HG03066 (cell line): Measurements from ENCODE around the gene PACC1.
"Not testable (repeated sequence)": the region's sequence is repeated elsewhere in the genome, so short reads cannot be mapped to it uniquely, and the experiment has no call there.

Experiments
- ATAC-seq: cut with Tn5 transposase; IDR thresholded peaks from one replicate; pipeline ENCODE4 v1.9.1; 2021; ENCODE audit warnings: low read depth; ENCODE audit not compliant: unreplicated experiment

Gene PACC1

GRCh38 chr1:212401042-212401441 is 13.6 kb downstream of the PACC1 start:
- ATAC-seq = no peak

GRCh38 chr1:212397171-212397570 is 17.5 kb downstream of the PACC1 start:
- ATAC-seq = no peak

- no peak for ATAC-seq
Measured at GRCh38 chr1:212396638-212397037, 18.0 kb downstream of the PACC1 start.

DNA sequence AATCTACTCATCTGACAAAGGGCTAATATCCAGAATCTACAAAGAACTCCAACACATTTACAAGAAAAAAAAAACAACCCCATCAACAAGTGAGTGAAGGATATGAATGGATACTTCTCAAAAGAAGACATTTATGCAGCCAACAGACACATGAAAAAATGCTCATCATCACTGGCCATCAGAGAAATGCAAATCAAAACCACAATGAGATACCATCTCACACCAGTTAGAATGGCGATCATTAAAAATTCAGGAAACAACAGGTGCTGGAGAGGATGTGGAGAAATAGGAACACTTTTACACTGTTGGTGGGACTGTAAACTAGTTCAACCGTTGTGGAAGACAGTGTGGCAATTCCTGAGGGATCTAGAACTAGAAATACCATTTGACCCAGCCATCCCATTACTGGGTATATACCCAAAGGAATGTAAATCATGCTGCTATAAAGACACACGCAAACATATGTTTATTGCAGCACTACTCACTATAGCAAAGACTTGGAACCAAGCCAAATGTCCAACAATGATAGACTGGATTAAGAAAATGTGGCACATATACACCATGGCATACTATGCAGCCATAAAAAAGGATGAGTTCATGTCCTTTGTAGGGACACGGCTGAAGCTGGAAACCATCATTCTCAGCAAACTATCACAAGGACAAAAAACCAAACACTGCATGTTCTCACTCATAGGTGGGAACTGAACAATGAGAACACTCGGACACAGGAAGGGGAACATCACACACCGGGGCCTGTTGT is 18.8 kb downstream of the PACC1 start:
- not testable (repeated sequence) for ATAC-seq

DNA sequence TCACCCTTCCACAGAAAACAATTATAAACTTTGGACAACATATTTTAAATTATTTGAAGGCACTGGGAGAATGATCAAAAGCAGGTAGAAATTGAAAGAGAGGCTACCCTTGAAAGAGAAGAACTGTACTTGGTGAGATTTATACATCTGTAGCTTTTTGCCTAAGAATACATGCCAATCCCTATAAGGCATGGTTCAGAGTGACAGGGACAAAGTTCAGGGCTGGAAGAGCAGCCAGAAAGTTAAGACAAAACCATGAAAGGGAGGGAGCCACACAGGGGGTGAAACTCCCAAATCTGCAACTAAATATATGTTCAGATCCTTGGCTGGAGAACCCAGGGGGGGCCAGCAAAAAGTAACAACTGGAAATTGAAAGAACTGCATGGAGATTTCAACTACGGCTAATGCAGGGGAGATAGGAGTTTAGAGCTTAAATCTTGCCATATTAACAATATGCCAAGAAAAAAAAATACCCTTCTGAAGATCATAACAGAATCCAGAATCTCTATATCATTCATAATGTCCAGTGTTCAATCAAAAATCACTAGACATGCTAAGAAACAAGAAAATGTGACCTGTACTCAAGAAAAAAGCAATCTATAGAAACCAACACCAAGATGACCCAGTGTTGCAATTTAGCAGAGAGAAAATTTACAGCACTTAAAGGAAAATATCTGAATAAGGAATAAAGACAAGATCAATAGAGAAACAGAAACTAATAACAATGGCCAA is 25.5 kb downstream of the PACC1 start:
- no peak for ATAC-seq

DNA sequence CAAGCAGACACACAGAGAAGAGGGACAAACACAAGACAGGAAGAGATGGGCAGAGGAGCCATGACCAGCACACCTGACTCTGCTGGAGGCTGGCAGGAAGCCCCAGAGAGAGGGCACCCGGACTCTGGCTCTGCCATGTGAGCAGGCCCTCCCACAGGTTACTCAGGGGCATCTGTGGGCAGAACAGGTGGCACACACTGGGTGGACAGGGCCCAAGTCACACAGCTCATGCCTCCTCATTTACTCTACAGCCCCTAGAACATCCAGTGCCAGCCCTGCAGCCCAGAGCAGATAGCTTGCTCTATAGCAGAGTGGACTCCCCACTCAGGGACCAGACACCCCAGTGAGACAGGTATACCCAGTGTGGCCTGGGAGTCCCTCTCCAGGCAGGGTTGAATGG is 28.7 kb downstream of the PACC1 start:
- no peak for ATAC-seq

GRCh38 chr1:212381397-212382035 is 33.2 kb downstream of the PACC1 start:
- ATAC-seq = no peak

DNA sequence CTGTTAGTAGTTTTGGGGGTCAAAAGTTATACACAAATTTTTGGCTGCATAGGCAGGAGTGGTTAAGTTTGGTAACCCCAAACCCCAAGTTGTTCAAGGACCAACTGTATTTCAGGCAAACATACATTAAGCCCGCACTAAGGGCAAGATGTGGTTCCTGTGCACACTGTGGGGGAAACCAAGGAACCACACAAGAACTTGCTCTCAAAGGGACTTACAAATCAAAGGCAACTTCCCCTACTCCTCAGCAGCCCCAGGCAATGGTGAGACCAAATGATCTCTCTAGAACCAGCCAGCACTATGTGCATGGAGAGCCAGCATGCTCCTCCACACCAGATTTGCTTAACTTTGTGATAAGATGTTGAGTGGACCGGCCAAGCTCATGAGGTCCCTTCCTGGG is 35.3 kb downstream of the PACC1 start:
- ATAC-seq = no peak

DNA sequence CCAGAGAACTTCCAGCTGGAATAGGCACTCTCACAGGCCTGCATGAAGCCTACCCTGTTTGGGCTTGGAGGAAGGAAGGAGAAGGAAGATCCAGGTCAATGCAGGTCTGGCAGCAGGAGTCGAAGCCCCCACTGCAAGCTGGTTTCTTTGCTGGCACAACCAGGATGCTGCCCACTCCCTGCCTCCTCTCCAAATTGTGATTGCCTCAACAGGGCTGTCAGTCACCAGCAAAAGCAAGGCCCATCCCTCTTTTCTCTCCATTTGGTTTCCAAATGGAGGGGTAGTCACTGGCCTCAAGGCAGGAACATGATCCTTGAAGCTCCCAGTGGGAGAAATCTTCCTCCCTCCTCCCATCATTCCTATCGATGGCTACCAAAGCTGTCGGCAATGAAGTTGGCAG is 37.0 kb downstream of the PACC1 start:
- no peak for ATAC-seq

- no peak for ATAC-seq
Measured at GRCh38 chr1:212375986-212376385, 38.7 kb downstream of the PACC1 start.

DNA sequence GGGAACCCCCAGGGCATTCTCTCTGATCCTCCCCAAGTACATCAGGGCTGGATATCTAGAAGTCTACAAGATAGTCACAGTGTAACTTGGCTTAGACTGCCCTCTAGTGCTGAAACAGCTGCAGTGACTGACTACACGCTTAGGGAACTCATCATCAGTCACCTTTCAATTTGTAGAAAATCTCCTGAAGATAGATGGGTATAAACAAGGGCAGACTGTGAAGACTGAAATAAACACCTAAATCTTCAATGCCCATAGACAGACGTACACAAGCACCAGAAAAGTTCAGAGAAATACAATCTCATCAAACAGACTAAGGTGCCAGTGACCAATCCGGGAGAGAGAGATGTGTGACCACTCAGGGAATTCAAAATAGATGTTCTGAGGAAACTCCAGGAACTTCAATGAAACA is 46.6 kb downstream of the PACC1 start:
- ATAC-seq = peak; percentile 65

- ATAC-seq = no peak
Measured at GRCh38 chr1:212367474-212368072, 47.1 kb downstream of the PACC1 start.

DNA sequence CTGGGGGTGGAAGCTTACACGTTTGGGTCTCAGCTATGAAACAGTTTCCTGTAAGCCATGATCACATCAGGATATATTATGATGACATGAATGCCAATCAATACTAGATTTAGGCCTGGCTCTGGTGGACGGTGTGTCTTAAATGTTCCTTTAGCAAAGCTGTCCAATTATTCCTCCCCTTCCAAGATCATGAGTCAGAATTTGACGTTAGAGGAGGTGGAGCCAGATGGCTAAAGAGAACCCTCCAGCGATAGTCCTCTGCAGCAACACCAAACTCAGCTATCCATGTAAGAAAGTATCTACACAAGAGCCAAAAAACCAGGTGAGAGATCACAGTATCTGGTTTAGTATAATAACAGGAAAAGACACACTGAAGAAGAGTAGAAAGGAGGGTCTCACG is 47.8 kb downstream of the PACC1 start:
- ATAC-seq = no peak

- no peak for ATAC-seq
Measured at GRCh38 chr1:212364985-212365384, 49.7 kb downstream of the PACC1 start.

DNA sequence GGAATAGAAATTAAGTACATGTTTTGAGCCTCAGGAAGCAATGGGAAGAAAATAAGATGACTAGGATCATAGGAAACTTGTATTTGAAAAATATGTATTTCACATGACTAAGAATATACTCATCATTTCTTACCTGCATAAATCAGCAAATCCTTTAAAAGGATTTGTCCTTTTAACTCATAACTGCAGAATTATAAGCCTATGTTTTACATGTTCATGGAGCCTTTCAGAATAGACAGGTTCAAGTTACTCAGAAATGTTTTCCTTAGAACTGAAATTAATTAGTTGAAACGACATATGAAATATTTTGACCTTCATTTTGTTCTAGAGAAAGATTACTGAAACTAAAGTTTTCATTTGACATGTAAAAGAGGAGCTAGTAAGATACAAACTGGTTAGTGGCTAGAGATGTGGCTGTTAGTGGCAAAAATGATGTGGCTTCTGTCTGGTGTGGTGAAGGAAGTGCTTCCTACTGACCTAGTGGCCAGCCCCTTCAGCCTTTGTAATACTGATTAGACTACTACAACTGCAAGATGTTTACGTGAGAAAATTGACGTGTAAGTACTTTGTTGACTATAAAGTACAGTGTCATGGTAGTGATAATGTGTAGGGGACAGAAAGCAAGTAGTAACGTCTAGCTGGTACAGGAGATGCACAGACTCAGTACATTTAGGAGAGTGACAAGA is 54.7 kb downstream of the PACC1 start:
- ATAC-seq = no peak

DNA sequence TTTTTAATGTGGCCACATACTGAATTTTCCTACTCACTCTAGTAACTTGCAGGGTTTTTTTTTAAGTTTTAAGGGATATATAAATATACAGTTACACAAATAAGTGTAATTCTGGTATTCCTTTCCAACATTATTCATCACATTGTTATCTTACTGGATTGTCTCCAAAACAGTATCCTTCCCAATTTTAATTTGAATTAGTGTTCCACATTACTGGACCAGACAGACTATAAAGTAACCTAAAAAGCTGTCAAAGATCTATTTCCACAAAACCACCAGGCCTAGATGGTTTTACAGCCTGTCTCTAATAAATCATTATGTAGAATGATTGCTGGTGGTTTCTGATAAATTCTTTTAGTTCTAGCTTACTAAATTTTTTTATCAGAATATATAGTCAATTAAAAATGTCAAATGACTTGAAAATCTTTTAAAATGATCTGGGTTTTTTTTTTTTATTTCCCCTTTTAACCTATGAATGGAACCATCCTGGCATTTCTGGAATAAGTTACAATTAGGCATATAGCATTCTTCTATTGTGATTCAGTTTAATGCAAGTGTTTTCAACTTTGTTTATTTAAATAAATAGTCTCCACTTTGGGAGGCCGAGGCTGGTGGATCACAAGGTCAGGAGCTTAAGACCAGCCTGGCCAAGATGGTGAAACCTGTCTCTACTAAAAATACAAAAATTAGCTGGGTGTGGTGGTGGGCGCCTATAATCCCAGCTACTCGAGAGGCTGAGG is 59.3 kb downstream of the PACC1 start:
- no peak for ATAC-seq

DNA sequence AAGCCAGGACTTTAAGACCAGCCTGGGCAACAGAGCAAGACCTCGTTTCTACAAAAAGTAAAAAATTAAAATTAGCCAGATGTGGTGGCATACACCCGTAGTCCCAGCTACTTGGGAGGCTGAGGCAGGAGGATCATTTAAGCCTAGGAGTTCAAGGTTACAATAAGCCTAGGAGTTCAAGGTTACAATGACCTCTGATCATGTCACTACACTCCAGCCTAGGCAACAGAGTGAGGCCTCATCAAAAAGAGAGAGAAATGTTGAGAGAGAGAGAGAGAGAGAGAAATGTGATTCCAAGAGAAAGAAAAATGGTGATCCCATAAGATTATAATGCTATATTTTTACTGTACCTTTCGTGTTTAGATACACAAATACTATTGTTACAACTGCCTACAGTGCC is 60.2 kb downstream of the PACC1 start:
- ATAC-seq = no peak

DNA sequence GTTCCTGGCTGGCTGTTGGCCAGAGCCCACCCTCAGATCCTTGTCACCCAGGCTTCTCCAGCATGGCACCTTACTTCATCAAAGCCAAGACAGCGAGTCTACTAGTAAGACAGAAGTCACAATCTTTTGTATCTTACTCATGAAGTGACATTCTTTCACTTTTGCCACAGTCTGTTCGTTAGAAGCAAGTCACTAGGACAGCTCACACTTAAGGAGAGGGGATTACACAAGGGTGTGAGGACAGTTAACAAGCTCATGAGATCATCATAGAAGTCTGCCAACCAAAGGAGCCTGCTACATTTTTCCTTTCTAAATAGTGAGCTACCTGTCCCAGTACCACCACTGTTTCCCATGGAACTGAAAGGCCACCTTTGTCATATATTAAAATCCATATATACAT is 61.5 kb downstream of the PACC1 start:
- ATAC-seq = no peak

GRCh38 chr1:212351588-212352362 is 62.9 kb downstream of the PACC1 start:
- no peak for ATAC-seq
